Measurements from ENCODE around the gene ISLR. TPM values are rescaled to one million over a fixed set of nuclear protein-coding genes. Genes with fewer than 3 reads are reported as not detected.
A peak's percentile ranks its signal among the peaks of the same experiment; 100 is the strongest.

Gene ISLR
- total and polyA plus RNA-seq, 2 experiments from 2014 or later: 27.8 to 36.4 TPM

GRCh38 chr15:74191798-74192197 is 18.3 kb downstream of the ISLR start:
- no peak overlapping the region for H3K4me3 ChIP-seq
- no peaks in the 10 kb centered on the region for H3K9me3 ChIP-seq (ENCODE audit: low read depth)
- H2AFZ ChIP-seq: no peak overlapping the region
- H3K27me3 ChIP-seq: no peaks in the 10 kb centered on the region
- no peaks in the 10 kb centered on the region for H3K9me2 ChIP-seq (replicated peaks; ENCODE audit: insufficient read depth)
- H3K79me2 ChIP-seq: no peaks in the 10 kb centered on the region
- 65% methylated on average over 3 of the region's 3 CpGs for WGBS (ENCODE audit: low lambda C conversion rate, missing lambda C conversion rate)
- H3K4me2 ChIP-seq: no peak overlapping the region
- TF ChIP-seq EZH2 (IDR thresholded peaks at IDR 0.05; ENCODE audit: borderline replicate concordance): no peak
- TF ChIP-seq CTCF (IDR thresholded peaks at IDR 0.05; ENCODE audit: poor library complexity): no peak
- TF ChIP-seq EZH2phosphoT487 (IDR thresholded peaks at IDR 0.05; ENCODE audit: low read depth, severe bottlenecking, unreplicated experiment): no peak
- no peaks in the 10 kb centered on the region for H3K36me3 ChIP-seq (replicated peaks; ENCODE audit: insufficient read depth, low read depth)
- DNase-seq (ENCODE audit: low spot score): no peak
- no peak overlapping the region for H3K27ac ChIP-seq
- no peaks in the 10 kb centered on the region for H4K20me1 ChIP-seq (ENCODE audit: insufficient read depth, poor library complexity, severe bottlenecking)
- peaks cover 12% of the 10 kb centered on the region for H3K4me1 ChIP-seq (ENCODE audit: insufficient read depth)

DNA sequence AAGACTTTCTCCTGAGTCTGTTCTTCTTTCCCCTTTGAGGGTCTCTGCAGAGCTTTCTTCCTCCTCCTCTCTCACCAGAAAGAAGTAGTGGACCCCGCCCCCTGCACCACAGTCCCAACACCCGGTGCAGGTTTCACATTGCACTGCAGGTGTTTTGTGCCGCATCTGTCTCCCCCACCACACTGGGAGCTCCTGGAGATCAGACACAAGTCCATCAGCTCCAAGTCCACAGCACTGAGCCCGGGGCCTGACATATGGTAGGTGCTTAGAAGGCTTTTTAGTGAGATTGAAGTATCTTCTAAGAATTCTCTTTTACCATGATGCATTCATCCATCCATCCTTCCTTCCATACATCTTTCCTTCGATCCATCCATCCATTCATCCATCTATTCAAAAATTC is 19.2 kb downstream of the ISLR start:
- Histone ChIP-seq H3K4me3 (no peak overlapping the region), H2AFZ (no peak overlapping the region), H3K27me3 (no peaks in the 10 kb centered on the region), H3K27ac (no peak overlapping the region), H3K79me2 (peaks cover 3% of the 10 kb centered on the region), H3K4me1 (ENCODE audit: insufficient read depth) (peaks cover 12% of the 10 kb centered on the region), H3K36me3 (replicated peaks; ENCODE audit: insufficient read depth, low read depth) (no peaks in the 10 kb centered on the region), H3K9me3 (ENCODE audit: low read depth) (no peaks in the 10 kb centered on the region), H4K20me1 (ENCODE audit: insufficient read depth, poor library complexity, severe bottlenecking) (no peaks in the 10 kb centered on the region), H3K9me2 (replicated peaks; ENCODE audit: insufficient read depth) (no peaks in the 10 kb centered on the region), H3K4me2 (no peak overlapping the region)
- TF ChIP-seq EZH2 (IDR thresholded peaks at IDR 0.05; ENCODE audit: borderline replicate concordance): no peak
- TF ChIP-seq CTCF (IDR thresholded peaks at IDR 0.05; ENCODE audit: poor library complexity): no peak
- TF ChIP-seq EZH2phosphoT487 (IDR thresholded peaks at IDR 0.05; ENCODE audit: low read depth, severe bottlenecking, unreplicated experiment): no peak
- DNase-seq (ENCODE audit: low spot score): no peak
- WGBS (ENCODE audit: low lambda C conversion rate, missing lambda C conversion rate): 88% methylated on average over 5 of the region's 5 CpGs

- H3K9me2 ChIP-seq (replicated peaks; ENCODE audit: insufficient read depth): no peaks in the 10 kb centered on the region
- no peak for TF ChIP-seq CTCF (IDR thresholded peaks at IDR 0.05; ENCODE audit: poor library complexity)
- TF ChIP-seq EZH2 (IDR thresholded peaks at IDR 0.05; ENCODE audit: borderline replicate concordance): no peak
- TF ChIP-seq EZH2phosphoT487 (IDR thresholded peaks at IDR 0.05; ENCODE audit: low read depth, severe bottlenecking, unreplicated experiment): no peak
- H3K4me1 ChIP-seq (ENCODE audit: insufficient read depth): peaks cover 12% of the 10 kb centered on the region
- no peak overlapping the region for H2AFZ ChIP-seq
- peak; percentile 46 for DNase-seq (ENCODE audit: low spot score)
- H3K27ac ChIP-seq: no peak overlapping the region
- no peak overlapping the region for H3K4me2 ChIP-seq
- H3K79me2 ChIP-seq: peaks cover 3% of the 10 kb centered on the region
- H3K36me3 ChIP-seq (replicated peaks; ENCODE audit: insufficient read depth, low read depth): no peaks in the 10 kb centered on the region
- H3K27me3 ChIP-seq: no peaks in the 10 kb centered on the region
- H4K20me1 ChIP-seq (ENCODE audit: insufficient read depth, poor library complexity, severe bottlenecking): no peaks in the 10 kb centered on the region
- H3K4me3 ChIP-seq: no peak overlapping the region
- H3K9me3 ChIP-seq (ENCODE audit: low read depth): no peaks in the 10 kb centered on the region
- WGBS (ENCODE audit: low lambda C conversion rate, missing lambda C conversion rate): 67% methylated on average over 4 of the region's 4 CpGs
Measured at GRCh38 chr15:74193299-74193718, 19.8 kb downstream of the ISLR start.

DNA sequence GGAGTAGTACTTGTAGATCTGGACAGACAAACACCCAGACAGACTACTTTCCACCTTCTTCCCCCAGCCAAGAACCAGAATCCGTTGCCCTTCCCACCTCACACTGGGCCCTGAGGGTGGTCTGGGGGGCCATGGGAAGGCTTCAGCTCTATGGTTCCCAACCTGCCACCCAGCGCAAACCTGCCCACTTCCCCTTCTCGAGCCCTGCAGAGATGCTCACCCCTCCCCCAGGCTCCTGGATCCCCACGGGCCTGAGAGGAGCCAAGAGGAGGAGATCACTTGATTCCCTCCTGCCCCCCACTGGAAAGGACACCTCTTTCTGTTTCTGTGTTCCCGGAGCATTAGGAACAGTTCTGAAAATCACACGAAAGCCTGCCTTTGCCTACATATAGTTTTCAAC is 20.4 kb downstream of the ISLR start:
- Histone ChIP-seq H3K4me2 (no peak overlapping the region), H2AFZ (no peak overlapping the region)
- WGBS (ENCODE audit: low lambda C conversion rate, missing lambda C conversion rate): 79% methylated on average over 6 of the region's 6 CpGs

More for the DNA sequence above, 20.4 kb downstream of the ISLR start:
- Histone ChIP-seq H3K27me3 (no peaks in the 10 kb centered on the region), H3K27ac (no peak overlapping the region), H3K4me1 (ENCODE audit: insufficient read depth) (peaks cover 12% of the 10 kb centered on the region), H3K36me3 (replicated peaks; ENCODE audit: insufficient read depth, low read depth) (no peaks in the 10 kb centered on the region), H4K20me1 (ENCODE audit: insufficient read depth, poor library complexity, severe bottlenecking) (no peaks in the 10 kb centered on the region), H3K9me2 (replicated peaks; ENCODE audit: insufficient read depth) (no peaks in the 10 kb centered on the region), H3K4me3 (no peak overlapping the region), H3K79me2 (peaks cover 8% of the 10 kb centered on the region), H3K9me3 (ENCODE audit: low read depth) (no peaks in the 10 kb centered on the region)
- no peak for TF ChIP-seq EZH2 (IDR thresholded peaks at IDR 0.05; ENCODE audit: borderline replicate concordance)
- no peak for TF ChIP-seq CTCF (IDR thresholded peaks at IDR 0.05; ENCODE audit: poor library complexity)
- no peak for TF ChIP-seq EZH2phosphoT487 (IDR thresholded peaks at IDR 0.05; ENCODE audit: low read depth, severe bottlenecking, unreplicated experiment)
- DNase-seq (ENCODE audit: low spot score): no peak
